ENCODE data around the gene GPR37. TPM values are rescaled to one million over a fixed set of nuclear protein-coding genes. Genes with fewer than 3 reads are reported as not detected.

The GPR37 gene
- total and polyA plus RNA-seq, 10 of the 15 experiments (the other 5 are each of a cell fraction or from before 2014, with no cell fraction given): 0.02 TPM; not detected in 9

- no peaks in the 10 kb centered on the region for H3K36me3 ChIP-seq (ENCODE audit: control insufficient read depth in 2 of 2, insufficient read depth in 2 of 2, low read length in 1 of 2)
- POLR2A ChIA-PET: interaction anchor here (1.2 kb wide), 1 partner anchor 579 kb away, joined by 4 read pairs; no protein-coding TSS in a partner anchor
- DNase-seq (ENCODE audit: low read depth, low spot score) (no peak), ATAC-seq (no peak), FAIRE-seq (no peak)
- no peak overlapping the region for H3K27ac ChIP-seq (ENCODE audit: control insufficient read depth, insufficient read depth)
- RAD21 ChIA-PET (ENCODE audit: unreplicated experiment): no interaction called here
- H3K4me1 ChIP-seq (ENCODE audit: control insufficient read depth, insufficient read depth, low read length): no peaks in the 10 kb centered on the region; the same call in 1 of the 2 replicates
- H3K4me3 ChIP-seq: no peak overlapping the region
- no peak overlapping the region for H3K4me2 ChIP-seq (ENCODE audit: control insufficient read depth, insufficient read depth)
- TF ChIP-seq ZNF207 (IDR thresholded peaks at IDR 0.05; ENCODE audit: borderline replicate concordance) (no peak), IRF5 (IDR thresholded peaks at IDR 0.05; ENCODE audit: borderline replicate concordance) (no peak), SREBF2 (IDR thresholded peaks at IDR 0.05; ENCODE audit: low read length) (no peak), TAF1 (IDR thresholded peaks at IDR 0.05; ENCODE audit: borderline replicate concordance, low read depth, low read length) (no peak), HDGF (IDR thresholded peaks at IDR 0.05) (no peak), NR2C1 (IDR thresholded peaks at IDR 0.05) (no peak), EED (IDR thresholded peaks at IDR 0.05; ENCODE audit: low read depth) (no peak), HCFC1 (IDR thresholded peaks at IDR 0.05; ENCODE audit: low read length) (no peak)
- no peaks in the 10 kb centered on the region for H4K20me1 ChIP-seq (ENCODE audit: control insufficient read depth, insufficient read depth)
- WGBS (ENCODE audit: insufficient coverage, insufficient replicate concordance, low lambda C conversion rate, missing lambda C conversion rate): 33% methylated on average over 4 of the region's 4 CpGs
- H3K27me3 ChIP-seq (replicated peaks in 1 of 2; ENCODE audit: control insufficient read depth in 2 of 2, insufficient read depth in 2 of 2, low read length in 1 of 2): peaks cover 10 to 13% of the 10 kb centered on the region in 2 experiments
- H2AFZ ChIP-seq (ENCODE audit: control insufficient read depth, low read depth, low read length): no peak overlapping the region
- SMC1A ChIA-PET (ENCODE audit: uncharacterized antibody, unreplicated experiment): interaction anchor here (0.7 kb wide), 1 partner anchor 62 kb away, joined by 4 read pairs; no protein-coding TSS in a partner anchor
- BruUV-seq (replicated peaks): no TSS peak
- intact Hi-C loops (cut with micrococcal nuclease; ENCODE audit: unreplicated experiment): no loop called here
- CTCF ChIA-PET: no interaction called here
- no peak overlapping the region for H3K9ac ChIP-seq (ENCODE audit: control insufficient read depth, insufficient read depth, low read length)
- H3K79me2 ChIP-seq (ENCODE audit: control insufficient read depth, insufficient read depth, low read length): no peaks in the 10 kb centered on the region
- no peaks in the 10 kb centered on the region for H3K9me3 ChIP-seq (replicated peaks; ENCODE audit: control insufficient read depth, insufficient read depth, low read length)
- in situ Hi-C loops (cut with MboI): no loop called here
Observed at GRCh38 chr7:124762611-124763143, 2.9 kb downstream of the GPR37 start.

Measured in GM12878 (cell line).